K562 (cell line): Measurements from ENCODE around the gene PSMC4. TPM values are rescaled to one million over a fixed set of nuclear protein-coding genes. Genes with fewer than 3 reads are reported as not detected.

ENCODE experiments used
- ADNP ChIP-seq: fragments of 200-800 bp; sonication (Bioruptor generic); IDR thresholded peaks from 2 replicates; pipeline ENCODE4 v1.6.1; 2016; ENCODE audit warnings: missing genetic modification characterization, missing compliant biosample characterization
- CC2D1A ChIP-seq: fragments of 450-650 bp; IDR thresholded peaks from 2 replicates; pipeline ENCODE4 v1.6.1; 2017; ENCODE audit warnings: mild to moderate bottlenecking
- HMGN3 ChIP-seq: IDR thresholded peaks from 2 replicates; pipeline ENCODE4 v1.6.1; 2011; ENCODE audit warnings: borderline replicate concordance, low read depth, mild to moderate bottlenecking, mixed read lengths, low read length; ENCODE audit not compliant: insufficient read length; ENCODE audit errors: extremely low read depth
- KLF1 ChIP-seq: fragments of 450-650 bp; IDR thresholded peaks from 2 replicates; pipeline ENCODE4 v1.6.1; 2016; ENCODE audit warnings: missing genetic modification characterization, missing compliant biosample characterization
- NFE2 ChIP-seq: IDR thresholded peaks from 2 replicates; pipeline ENCODE4 v1.6.1; 2014; ENCODE audit warnings: antibody characterized with exemption, low read depth
- PML ChIP-seq: IDR thresholded peaks from 2 replicates; pipeline ENCODE4 v1.6.1; 2012; ENCODE audit warnings: low read length, inconsistent platforms
- PURB ChIP-seq: sonication (generic); formaldehyde crosslinking; IDR thresholded peaks from 2 replicates; pipeline ENCODE4 v1.9.0; 2021; ENCODE audit warnings: low read depth, mild to moderate bottlenecking, missing genetic modification reagents
- PYGO2 ChIP-seq: fragments of 450-650 bp; IDR thresholded peaks from 2 replicates; pipeline ENCODE4 v1.6.1; 2016; ENCODE audit warnings: mild to moderate bottlenecking, missing genetic modification characterization, moderate library complexity, missing compliant biosample characterization
- RBBP5 ChIP-seq: fragments of 200-600 bp; sonication (generic); IDR thresholded peaks from 2 replicates; pipeline ENCODE4 v1.6.1; 2012; ENCODE audit warnings: borderline replicate concordance, mild to moderate bottlenecking, low read length, control low read depth, inconsistent platforms; ENCODE audit not compliant: insufficient read depth, poor library complexity, severe bottlenecking
- polyA plus RNA-seq, 8 experiments: library from polyadenylated mRNA; depleted of rRNA in 4 of 8; stranded (reverse) in 5 of 8; unstranded in 3 of 8; fragments of >200 nt; fragmentation: Nextera tagmentation in 2 of 8; fragmentation: Illumina TruSeq in 1 of 8; extraction: Ambion mirVana in 2 of 8; extraction: Trizol in 1 of 8; gene quantifications; 2 replicates each; pipeline versions ENCODE4 v1.2.1 to v1.2.3, GENCODE V29; 2011 to 2014; ENCODE audit warnings: inconsistent platforms in 1 of 8, missing spikeins in 1 of 8
- total RNA-seq, 7 experiments: library from RNA; depleted of rRNA in 6 of 7; stranded (reverse); fragments of >200 nt in 6 of 7; fragmentation: Illumina TruSeq in 2 of 7; extraction: Trizol in 2 of 7; gene quantifications; 2 replicates each; pipeline versions ENCODE4 v1.2.1 to v1.2.3, GENCODE V29; 2011 to 2021; ENCODE audit warnings: low replicate concordance in 1 of 7
- TF ChIP-seq, protein P1 (sequence below), 2 experiments: fragments of 150-350 bp in 1 of 2; IDR thresholded peaks; 2 replicates each; pipeline ENCODE4 v1.6.1; 2012 to 2016; ENCODE audit warnings: low read depth in 2 of 2, low read length in 2 of 2, mild to moderate bottlenecking in 1 of 2, moderate library complexity in 1 of 2
- TF ChIP-seq, protein P2 (sequence below): fragments of 450-650 bp; IDR thresholded peaks from 2 replicates; pipeline ENCODE4 v1.6.1; 2016; ENCODE audit warnings: mild to moderate bottlenecking, moderate library complexity

The PSMC4 gene
- total and polyA plus RNA-seq, 9 of the 15 experiments (the other 6 are each of a cell fraction or from before 2014, with no cell fraction given): 45.9 to 475 (median 142) TPM

GRCh38 chr19:39996811-39997637 is 26.1 kb downstream of the PSMC4 start, which contains the start of gene ZNF546 (continued):
- TF ChIP-seq RBBP5 (peak; percentile 60), NFE2 (no peak), PYGO2 (tag) (no peak), PURB (no peak), ADNP (tag) (no peak), KLF1 (tag) (0 out of 2 replicates have a peak, but pooled peaks have one; percentile 23), PML (peak; percentile 60; the same call in 1 of the 2 replicates), HMGN3 (no peak), CC2D1A (0 out of 2 replicates have a peak, but pooled peaks have one; percentile 9)
- TF ChIP-seq, protein P1, sequence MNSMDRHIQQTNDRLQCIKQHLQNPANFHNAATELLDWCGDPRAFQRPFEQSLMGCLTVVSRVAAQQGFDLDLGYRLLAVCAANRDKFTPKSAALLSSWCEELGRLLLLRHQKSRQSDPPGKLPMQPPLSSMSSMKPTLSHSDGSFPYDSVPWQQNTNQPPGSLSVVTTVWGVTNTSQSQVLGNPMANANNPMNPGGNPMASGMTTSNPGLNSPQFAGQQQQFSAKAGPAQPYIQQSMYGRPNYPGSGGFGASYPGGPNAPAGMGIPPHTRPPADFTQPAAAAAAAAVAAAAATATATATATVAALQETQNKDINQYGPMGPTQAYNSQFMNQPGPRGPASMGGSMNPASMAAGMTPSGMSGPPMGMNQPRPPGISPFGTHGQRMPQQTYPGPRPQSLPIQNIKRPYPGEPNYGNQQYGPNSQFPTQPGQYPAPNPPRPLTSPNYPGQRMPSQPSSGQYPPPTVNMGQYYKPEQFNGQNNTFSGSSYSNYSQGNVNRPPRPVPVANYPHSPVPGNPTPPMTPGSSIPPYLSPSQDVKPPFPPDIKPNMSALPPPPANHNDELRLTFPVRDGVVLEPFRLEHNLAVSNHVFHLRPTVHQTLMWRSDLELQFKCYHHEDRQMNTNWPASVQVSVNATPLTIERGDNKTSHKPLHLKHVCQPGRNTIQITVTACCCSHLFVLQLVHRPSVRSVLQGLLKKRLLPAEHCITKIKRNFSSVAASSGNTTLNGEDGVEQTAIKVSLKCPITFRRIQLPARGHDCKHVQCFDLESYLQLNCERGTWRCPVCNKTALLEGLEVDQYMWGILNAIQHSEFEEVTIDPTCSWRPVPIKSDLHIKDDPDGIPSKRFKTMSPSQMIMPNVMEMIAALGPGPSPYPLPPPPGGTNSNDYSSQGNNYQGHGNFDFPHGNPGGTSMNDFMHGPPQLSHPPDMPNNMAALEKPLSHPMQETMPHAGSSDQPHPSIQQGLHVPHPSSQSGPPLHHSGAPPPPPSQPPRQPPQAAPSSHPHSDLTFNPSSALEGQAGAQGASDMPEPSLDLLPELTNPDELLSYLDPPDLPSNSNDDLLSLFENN (IDR thresholded peaks at IDR 0.05; ENCODE audit: low read depth in 2 of 2, low read length in 2 of 2): no peak
- TF ChIP-seq, protein P2, sequence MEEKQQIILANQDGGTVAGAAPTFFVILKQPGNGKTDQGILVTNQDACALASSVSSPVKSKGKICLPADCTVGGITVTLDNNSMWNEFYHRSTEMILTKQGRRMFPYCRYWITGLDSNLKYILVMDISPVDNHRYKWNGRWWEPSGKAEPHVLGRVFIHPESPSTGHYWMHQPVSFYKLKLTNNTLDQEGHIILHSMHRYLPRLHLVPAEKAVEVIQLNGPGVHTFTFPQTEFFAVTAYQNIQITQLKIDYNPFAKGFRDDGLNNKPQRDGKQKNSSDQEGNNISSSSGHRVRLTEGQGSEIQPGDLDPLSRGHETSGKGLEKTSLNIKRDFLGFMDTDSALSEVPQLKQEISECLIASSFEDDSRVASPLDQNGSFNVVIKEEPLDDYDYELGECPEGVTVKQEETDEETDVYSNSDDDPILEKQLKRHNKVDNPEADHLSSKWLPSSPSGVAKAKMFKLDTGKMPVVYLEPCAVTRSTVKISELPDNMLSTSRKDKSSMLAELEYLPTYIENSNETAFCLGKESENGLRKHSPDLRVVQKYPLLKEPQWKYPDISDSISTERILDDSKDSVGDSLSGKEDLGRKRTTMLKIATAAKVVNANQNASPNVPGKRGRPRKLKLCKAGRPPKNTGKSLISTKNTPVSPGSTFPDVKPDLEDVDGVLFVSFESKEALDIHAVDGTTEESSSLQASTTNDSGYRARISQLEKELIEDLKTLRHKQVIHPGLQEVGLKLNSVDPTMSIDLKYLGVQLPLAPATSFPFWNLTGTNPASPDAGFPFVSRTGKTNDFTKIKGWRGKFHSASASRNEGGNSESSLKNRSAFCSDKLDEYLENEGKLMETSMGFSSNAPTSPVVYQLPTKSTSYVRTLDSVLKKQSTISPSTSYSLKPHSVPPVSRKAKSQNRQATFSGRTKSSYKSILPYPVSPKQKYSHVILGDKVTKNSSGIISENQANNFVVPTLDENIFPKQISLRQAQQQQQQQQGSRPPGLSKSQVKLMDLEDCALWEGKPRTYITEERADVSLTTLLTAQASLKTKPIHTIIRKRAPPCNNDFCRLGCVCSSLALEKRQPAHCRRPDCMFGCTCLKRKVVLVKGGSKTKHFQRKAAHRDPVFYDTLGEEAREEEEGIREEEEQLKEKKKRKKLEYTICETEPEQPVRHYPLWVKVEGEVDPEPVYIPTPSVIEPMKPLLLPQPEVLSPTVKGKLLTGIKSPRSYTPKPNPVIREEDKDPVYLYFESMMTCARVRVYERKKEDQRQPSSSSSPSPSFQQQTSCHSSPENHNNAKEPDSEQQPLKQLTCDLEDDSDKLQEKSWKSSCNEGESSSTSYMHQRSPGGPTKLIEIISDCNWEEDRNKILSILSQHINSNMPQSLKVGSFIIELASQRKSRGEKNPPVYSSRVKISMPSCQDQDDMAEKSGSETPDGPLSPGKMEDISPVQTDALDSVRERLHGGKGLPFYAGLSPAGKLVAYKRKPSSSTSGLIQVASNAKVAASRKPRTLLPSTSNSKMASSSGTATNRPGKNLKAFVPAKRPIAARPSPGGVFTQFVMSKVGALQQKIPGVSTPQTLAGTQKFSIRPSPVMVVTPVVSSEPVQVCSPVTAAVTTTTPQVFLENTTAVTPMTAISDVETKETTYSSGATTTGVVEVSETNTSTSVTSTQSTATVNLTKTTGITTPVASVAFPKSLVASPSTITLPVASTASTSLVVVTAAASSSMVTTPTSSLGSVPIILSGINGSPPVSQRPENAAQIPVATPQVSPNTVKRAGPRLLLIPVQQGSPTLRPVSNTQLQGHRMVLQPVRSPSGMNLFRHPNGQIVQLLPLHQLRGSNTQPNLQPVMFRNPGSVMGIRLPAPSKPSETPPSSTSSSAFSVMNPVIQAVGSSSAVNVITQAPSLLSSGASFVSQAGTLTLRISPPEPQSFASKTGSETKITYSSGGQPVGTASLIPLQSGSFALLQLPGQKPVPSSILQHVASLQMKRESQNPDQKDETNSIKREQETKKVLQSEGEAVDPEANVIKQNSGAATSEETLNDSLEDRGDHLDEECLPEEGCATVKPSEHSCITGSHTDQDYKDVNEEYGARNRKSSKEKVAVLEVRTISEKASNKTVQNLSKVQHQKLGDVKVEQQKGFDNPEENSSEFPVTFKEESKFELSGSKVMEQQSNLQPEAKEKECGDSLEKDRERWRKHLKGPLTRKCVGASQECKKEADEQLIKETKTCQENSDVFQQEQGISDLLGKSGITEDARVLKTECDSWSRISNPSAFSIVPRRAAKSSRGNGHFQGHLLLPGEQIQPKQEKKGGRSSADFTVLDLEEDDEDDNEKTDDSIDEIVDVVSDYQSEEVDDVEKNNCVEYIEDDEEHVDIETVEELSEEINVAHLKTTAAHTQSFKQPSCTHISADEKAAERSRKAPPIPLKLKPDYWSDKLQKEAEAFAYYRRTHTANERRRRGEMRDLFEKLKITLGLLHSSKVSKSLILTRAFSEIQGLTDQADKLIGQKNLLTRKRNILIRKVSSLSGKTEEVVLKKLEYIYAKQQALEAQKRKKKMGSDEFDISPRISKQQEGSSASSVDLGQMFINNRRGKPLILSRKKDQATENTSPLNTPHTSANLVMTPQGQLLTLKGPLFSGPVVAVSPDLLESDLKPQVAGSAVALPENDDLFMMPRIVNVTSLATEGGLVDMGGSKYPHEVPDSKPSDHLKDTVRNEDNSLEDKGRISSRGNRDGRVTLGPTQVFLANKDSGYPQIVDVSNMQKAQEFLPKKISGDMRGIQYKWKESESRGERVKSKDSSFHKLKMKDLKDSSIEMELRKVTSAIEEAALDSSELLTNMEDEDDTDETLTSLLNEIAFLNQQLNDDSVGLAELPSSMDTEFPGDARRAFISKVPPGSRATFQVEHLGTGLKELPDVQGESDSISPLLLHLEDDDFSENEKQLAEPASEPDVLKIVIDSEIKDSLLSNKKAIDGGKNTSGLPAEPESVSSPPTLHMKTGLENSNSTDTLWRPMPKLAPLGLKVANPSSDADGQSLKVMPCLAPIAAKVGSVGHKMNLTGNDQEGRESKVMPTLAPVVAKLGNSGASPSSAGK: peak; percentile 83
